HEK293 (cell line): ENCODE data around the gene CD33.

ENCODE experiments used
- CTCF ChIA-PET: fragments of 350-600 bp; formaldehyde crosslinking; extraction: SDS; loops from one replicate; lab custom pipeline; 2021; ENCODE audit warnings: antibody characterized with exemption; lab: Yijun Ruan, JAX
- POLR2A ChIA-PET: fragments of 300-600 bp; formaldehyde crosslinking; extraction: SDS; loops from one replicate; lab custom pipeline; 2020; ENCODE audit warnings: antibody characterized with exemption, inconsistent platforms; lab: Yijun Ruan, JAX
- H3K27ac ChIP-seq: fragments of 200-500 bp; sonication (Bioruptor generic); 2 replicates; pipeline ENCODE4 v1.5.1; 2014; ENCODE audit warnings: low read depth, low read length, control low read depth, inconsistent platforms; ENCODE audit errors: extremely low read depth
- H3K36me3 ChIP-seq, 2 experiments: fragments of 200-500 bp in 1 of 2; sonication (Bioruptor generic) in 1 of 2; 1 replicate in 1 of 2; 2 replicates in 1 of 2; pipeline ENCODE4 v1.5.1; 2014 to 2017; ENCODE audit warnings: inconsistent platforms in 2 of 2, low read length in 2 of 2; ENCODE audit not compliant: control insufficient read depth in 2 of 2, insufficient read depth in 1 of 2
- H3K4me1 ChIP-seq: fragments of 200-500 bp; sonication (Bioruptor generic); 2 replicates; pipeline ENCODE4 v1.5.1; 2014; ENCODE audit warnings: mild to moderate bottlenecking, low read length, inconsistent platforms; ENCODE audit not compliant: control insufficient read depth, insufficient read depth
- H3K4me3 ChIP-seq: 2 replicates; pipeline ENCODE4 v1.5.1; 2011; ENCODE audit warnings: low read depth, mild to moderate bottlenecking, control low read depth, low read length, moderate library complexity
- H3K9me3 ChIP-seq: fragments of 200-500 bp; sonication (Bioruptor generic); 2 replicates; pipeline ENCODE4 v1.5.1; 2014; ENCODE audit warnings: low read depth, low read length, inconsistent platforms; ENCODE audit not compliant: control insufficient read depth, insufficient read depth
- BCL11B ChIP-seq: fragments of 450-650 bp; formaldehyde crosslinking; IDR thresholded peaks from 2 replicates; pipeline ENCODE4 v1.5.1; 2016; ENCODE audit warnings: low read depth, missing biosample characterization, missing genetic modification characterization
- CTCF ChIP-seq: fragments of 450-650 bp; formaldehyde crosslinking; IDR thresholded peaks from 2 replicates; pipeline ENCODE4 v1.5.1; 2016; ENCODE audit warnings: missing biosample characterization, missing genetic modification characterization
- HOXD13 ChIP-seq: sonication (generic); formaldehyde crosslinking; IDR thresholded peaks from 2 replicates; pipeline ENCODE4 v1.8.0; 2022; ENCODE audit warnings: missing genetic modification reagents, borderline replicate concordance
- PRDM1 ChIP-seq: fragments of 450-650 bp; formaldehyde crosslinking; IDR thresholded peaks from 2 replicates; pipeline ENCODE4; 2016; ENCODE audit warnings: missing biosample characterization, missing genetic modification characterization
- PRDM2 ChIP-seq: fragments of 450-650 bp; formaldehyde crosslinking; IDR thresholded peaks from 2 replicates; pipeline ENCODE4 v1.5.1; 2016; ENCODE audit warnings: missing biosample characterization, missing genetic modification characterization, borderline replicate concordance
- PRDM6 ChIP-seq: fragments of 450-650 bp; formaldehyde crosslinking; IDR thresholded peaks from 2 replicates; pipeline ENCODE4 v1.5.1; 2017; ENCODE audit warnings: missing biosample characterization, missing genetic modification characterization
- ZBTB17 ChIP-seq: fragments of 450-650 bp; formaldehyde crosslinking; IDR thresholded peaks from 2 replicates; pipeline ENCODE4 v1.5.1; 2016; ENCODE audit warnings: missing biosample characterization, missing genetic modification characterization
- ZBTB7A ChIP-seq: fragments of 450-650 bp; formaldehyde crosslinking; IDR thresholded peaks from 2 replicates; pipeline ENCODE4 v1.5.1; 2016; ENCODE audit warnings: low read depth, missing biosample characterization, missing genetic modification characterization
- ZFP37 ChIP-seq: fragments of 450-650 bp; formaldehyde crosslinking; IDR thresholded peaks from 2 replicates; pipeline ENCODE4 v1.5.1; 2016; ENCODE audit warnings: missing biosample characterization, missing genetic modification characterization
- ZNF248 ChIP-seq: fragments of 450-650 bp; formaldehyde crosslinking; IDR thresholded peaks from 2 replicates; pipeline ENCODE4 v1.5.1; 2017; ENCODE audit warnings: missing biosample characterization, missing genetic modification characterization
- ZNF292 ChIP-seq: fragments of 450-650 bp; formaldehyde crosslinking; IDR thresholded peaks from 2 replicates; pipeline ENCODE4 v1.5.1; 2016; ENCODE audit warnings: low read depth, missing biosample characterization, missing genetic modification characterization, borderline replicate concordance
- ZNF404 ChIP-seq: fragments of 450-650 bp; formaldehyde crosslinking; IDR thresholded peaks from 2 replicates; pipeline ENCODE4 v1.5.1; 2017; ENCODE audit warnings: missing biosample characterization, missing genetic modification characterization
- ZNF426 ChIP-seq: fragments of 450-650 bp; formaldehyde crosslinking; IDR thresholded peaks from 2 replicates; pipeline ENCODE4 v1.5.1; 2017; ENCODE audit warnings: missing biosample characterization, missing genetic modification characterization, mild to moderate bottlenecking, inconsistent platforms, moderate library complexity
- ZNF48 ChIP-seq: fragments of 450-650 bp; formaldehyde crosslinking; IDR thresholded peaks from 2 replicates; pipeline ENCODE4 v1.5.1; 2016; ENCODE audit warnings: missing biosample characterization, missing genetic modification characterization
- ZNF510 ChIP-seq: fragments of 450-650 bp; formaldehyde crosslinking; IDR thresholded peaks from 2 replicates; pipeline ENCODE4 v1.5.1; 2018; ENCODE audit warnings: mild to moderate bottlenecking, missing genetic modification characterization, missing biosample characterization; ENCODE audit not compliant: insufficient replicate concordance
- ZNF549 ChIP-seq: fragments of 450-650 bp; IDR thresholded peaks from 2 replicates; pipeline ENCODE4 v1.5.1; 2018; ENCODE audit warnings: missing biosample characterization, missing genetic modification characterization, mild to moderate bottlenecking, inconsistent platforms, moderate library complexity
- ZNF600 ChIP-seq: fragments of 450-650 bp; formaldehyde crosslinking; IDR thresholded peaks from 2 replicates; pipeline ENCODE4 v1.5.1; 2016; ENCODE audit warnings: missing biosample characterization, missing genetic modification characterization
- ZNF623 ChIP-seq: fragments of 450-650 bp; formaldehyde crosslinking; IDR thresholded peaks from 2 replicates; pipeline ENCODE4 v1.5.1; 2016; ENCODE audit warnings: missing biosample characterization, missing genetic modification characterization
- ZNF624 ChIP-seq: fragments of 450-650 bp; formaldehyde crosslinking; IDR thresholded peaks from 2 replicates; pipeline ENCODE4 v1.5.1; 2017; ENCODE audit warnings: missing biosample characterization, missing genetic modification characterization
- ZNF704 ChIP-seq: fragments of 450-650 bp; formaldehyde crosslinking; IDR thresholded peaks from 2 replicates; pipeline ENCODE4 v1.5.1; 2016; ENCODE audit warnings: missing biosample characterization, missing genetic modification characterization
- ZXDB ChIP-seq: fragments of 450-650 bp; formaldehyde crosslinking; IDR thresholded peaks from 2 replicates; pipeline ENCODE4 v1.5.1; 2016; ENCODE audit warnings: missing biosample characterization, missing genetic modification characterization

The CD33 gene

GRCh38 chr19:51195616-51196015 lies 29.3 kb upstream of the CD33 start:
- CTCF ChIA-PET, result interaction anchor here (1.0 to 2.5 kb wide), 2 partner anchors 37 to 64 kb away, joined by 3 to 11 read pairs; no protein-coding TSS in a partner anchor

GRCh38 chr19:51196181-51196580 lies 28.7 kb upstream of the CD33 start:
- Histone ChIP-seq H3K4me1 (no peaks in the 10 kb centered on the region), H3K27ac (no peak overlapping the region), H3K4me3 (no peak overlapping the region), H3K9me3 (no peaks in the 10 kb centered on the region), H3K36me3 (no peaks in the 10 kb centered on the region)
- POLR2A ChIA-PET, result no interaction called here
- no peak for TF ChIP-seq ZNF48 (tag by site-specific recombination)
- TF ChIP-seq ZFP37 (tag by site-specific recombination), result no peak
- TF ChIP-seq ZBTB7A (tag by site-specific recombination), result no peak
- TF ChIP-seq PRDM1 (tag by site-specific recombination), result no peak
- no peak for TF ChIP-seq ZNF704 (tag by site-specific recombination)
- no peak for TF ChIP-seq ZNF549 (tag by site-specific recombination)
- TF ChIP-seq ZBTB17 (tag by site-specific recombination), result no peak
- TF ChIP-seq ZNF600 (tag by site-specific recombination), result no peak
- TF ChIP-seq ZNF292, result no peak
- no peak for TF ChIP-seq CTCF (tag by site-specific recombination)
- no peak for TF ChIP-seq ZNF623
- no peak for TF ChIP-seq ZNF510
- CTCF ChIA-PET, result interaction anchor here (1.0 to 2.5 kb wide), 2 partner anchors 38 to 63 kb away, joined by 3 to 11 read pairs; no protein-coding TSS in a partner anchor

More at GRCh38 chr19:51195616-51196015, 29.3 kb upstream of the CD33 start:
- no peak overlapping the region for H3K27ac ChIP-seq
- TF ChIP-seq HOXD13 (no peak), BCL11B (tag by site-specific recombination) (no peak), ZNF510 (no peak), ZNF404 (tag by site-specific recombination) (no peak), ZNF248 (tag by site-specific recombination) (no peak), PRDM2 (tag by site-specific recombination) (no peak), ZNF624 (tag by site-specific recombination) (no peak), ZNF426 (tag by site-specific recombination) (no peak), ZFP37 (tag by site-specific recombination) (no peak), ZXDB (tag by site-specific recombination) (no peak), PRDM6 (tag by site-specific recombination) (no peak)
- no peak overlapping the region for H3K4me3 ChIP-seq
- no peaks in the 10 kb centered on the region for H3K36me3 ChIP-seq
- POLR2A ChIA-PET, result no interaction called here
- H3K4me1 ChIP-seq, result no peaks in the 10 kb centered on the region
- H3K9me3 ChIP-seq, result no peaks in the 10 kb centered on the region
